Activated CD8-positive, alpha-beta T cell treated with anti-CD3 and anti-CD28 coated beads for 36 hours (primary cell): Measurements from ENCODE around the gene KMO. TPM values are rescaled to one million over a fixed set of nuclear protein-coding genes. Genes with fewer than 3 reads are reported as not detected.

ENCODE experiments used
- ATAC-seq: fragments of 200-7000 bp; cut with Tn5 transposase; one replicate; pipeline ENCODE4 v1.10.0; 2021; ENCODE audit warnings: mild to moderate bottlenecking, moderate library complexity
- CTCF ChIA-PET: fragments of 350-600 bp; sonication (Branson Sonifier 250); formaldehyde crosslinking; loops from one replicate; lab custom pipeline; 2021; ENCODE audit warnings: antibody characterized with exemption; lab: Charles Lee
- POLR2A ChIA-PET: fragments of 350-600 bp; sonication (Branson Sonifier 250); formaldehyde crosslinking; loops from one replicate; lab custom pipeline; 2021; ENCODE audit warnings: antibody characterized with exemption; lab: Charles Lee
- DNase-seq: peaks from one replicate; pipeline ENCODE4 v3.0.0-alpha.2; 2020
- H3K27ac Mint-ChIP-seq: one replicate; pipeline ENCODE4 v1.8.0; 2021; ENCODE audit warnings: mild to moderate bottlenecking, mixed read lengths
- H3K27me3 Mint-ChIP-seq: one replicate; pipeline ENCODE4 v1.8.0; 2021; ENCODE audit warnings: mixed read lengths
- H3K36me3 Mint-ChIP-seq: one replicate; pipeline ENCODE4 v1.8.0; 2021; ENCODE audit warnings: low read depth, mixed read lengths
- H3K4me1 Mint-ChIP-seq: one replicate; pipeline ENCODE4 v1.8.0; 2021; ENCODE audit warnings: low read depth, mixed read lengths
- H3K4me3 Mint-ChIP-seq: one replicate; pipeline ENCODE4 v1.8.0; 2021; ENCODE audit warnings: mild to moderate bottlenecking, moderate library complexity, mixed read lengths
- H3K9me3 Mint-ChIP-seq: one replicate; pipeline ENCODE4 v1.8.0; 2021; ENCODE audit warnings: mixed read lengths
- CTCF ChIP-seq: fragments of 200-600 bp; IDR thresholded peaks from one replicate; pipeline ENCODE4 v1.8.0; 2022; ENCODE audit warnings: antibody characterized with exemption, mild to moderate bottlenecking
- intact Hi-C: fragments of 100-400 bp; cut with micrococcal nuclease; formaldehyde crosslinking; loops from one replicate; pipeline ENCODE4 v1.10.0; 2022
- total RNA-seq, 2 experiments: library from RNA; stranded (reverse); gene quantifications; one replicate each; pipeline ENCODE4 v1.2.3, GENCODE V29; 2021

Gene KMO
- total RNA-seq, 2 experiments from 2014 or later: 0.18 TPM; not detected in 1

GRCh38 chr1:241603731-241604245, 71.6 kb downstream of the KMO start:
- TF ChIP-seq CTCF: no peak
- ATAC-seq: no peak
- ChIA-PET POLR2A (no interaction called here), CTCF (no interaction called here)
- Mint-ChIP-seq H3K27ac (no peak overlapping the region), H3K9me3 (no peaks in the 10 kb centered on the region), H3K4me3 (no peak overlapping the region), H3K27me3 (no peaks in the 10 kb centered on the region), H3K4me1 (peaks cover 4% of the 10 kb centered on the region), H3K36me3 (peaks cover 12% of the 10 kb centered on the region)
- DNase-seq: no peak
- intact Hi-C loops: no loop called here

GRCh38 chr1:241605146-241605805, 73.1 kb downstream of the KMO start:
- CTCF ChIA-PET: interaction anchor here (0.6 kb wide), 1 partner anchor 79 kb away, joined by 3 read pairs; no protein-coding TSS in a partner anchor
- Mint-ChIP-seq H3K36me3 (peaks cover 12% of the 10 kb centered on the region), H3K4me1 (peaks cover 4% of the 10 kb centered on the region), H3K27me3 (no peaks in the 10 kb centered on the region), H3K27ac (no peak overlapping the region), H3K9me3 (no peaks in the 10 kb centered on the region), H3K4me3 (no peak overlapping the region)
- ATAC-seq: no peak
- no peak for TF ChIP-seq CTCF
- POLR2A ChIA-PET: interaction anchor here (0.5 kb wide), 1 partner anchor 242 kb away, joined by 3 read pairs; the partner anchor contains the start of gene EXO1
- no peak for DNase-seq
- intact Hi-C loops: no loop called here

GRCh38 chr1:241606544-241606943, 74.4 kb downstream of the KMO start:
- no peak for TF ChIP-seq CTCF
- Mint-ChIP-seq H3K27ac (no peak overlapping the region), H3K9me3 (no peaks in the 10 kb centered on the region), H3K4me3 (no peak overlapping the region), H3K4me1 (peaks cover 2% of the 10 kb centered on the region), H3K36me3 (peaks cover 12% of the 10 kb centered on the region), H3K27me3 (no peaks in the 10 kb centered on the region)
- intact Hi-C loops: no loop called here
- no peak for DNase-seq
- POLR2A ChIA-PET: interaction anchor here (0.7 kb wide), 1 partner anchor 13 kb away, joined by 3 read pairs; no protein-coding TSS in a partner anchor
- ATAC-seq: no peak
- CTCF ChIA-PET: no interaction called here

GRCh38 chr1:241607497-241607896, 75.3 kb downstream of the KMO start:
- H3K36me3 Mint-ChIP-seq: peaks cover 7% of the 10 kb centered on the region
- H3K4me1 Mint-ChIP-seq: peaks cover 3% of the 10 kb centered on the region
- ATAC-seq (no peak), DNase-seq (no peak)
- TF ChIP-seq CTCF: peak; percentile 18
- no peak overlapping the region for H3K27ac Mint-ChIP-seq
- ChIA-PET POLR2A (no interaction called here), CTCF (no interaction called here)
- H3K9me3 Mint-ChIP-seq: no peaks in the 10 kb centered on the region
- H3K4me3 Mint-ChIP-seq: no peak overlapping the region
- intact Hi-C loops: no loop called here
- no peaks in the 10 kb centered on the region for H3K27me3 Mint-ChIP-seq

GRCh38 chr1:241608379-241609033, 76.3 kb downstream of the KMO start:
- H3K36me3 Mint-ChIP-seq: peaks cover 2% of the 10 kb centered on the region
- H3K4me3 Mint-ChIP-seq: no peak overlapping the region
- ChIA-PET POLR2A (no interaction called here), CTCF (interaction anchor here (1.5 kb wide), 1 partner anchor 19 kb away, joined by 6 read pairs; no protein-coding TSS in a partner anchor)
- no peak for TF ChIP-seq CTCF
- H3K9me3 Mint-ChIP-seq: no peaks in the 10 kb centered on the region
- DNase-seq (no peak), ATAC-seq (no peak)
- H3K4me1 Mint-ChIP-seq: peaks cover 11% of the 10 kb centered on the region
- intact Hi-C loops: no loop called here
- H3K27me3 Mint-ChIP-seq: no peaks in the 10 kb centered on the region
- no peak overlapping the region for H3K27ac Mint-ChIP-seq
